SK-N-SH (cell line): ENCODE data around the gene KASH5. TPM values are rescaled to one million over a fixed set of nuclear protein-coding genes. Genes with fewer than 3 reads are reported as not detected.

ENCODE experiments used
- CTCF ChIA-PET: fragments of 300-600, 350-600 bp; formaldehyde crosslinking; extraction: SDS; loops from one replicate; lab custom pipeline; 2021; lab: Yijun Ruan, JAX
- POLR2A ChIA-PET: fragments of 350-600 bp; sonication (Branson Sonifier 250); formaldehyde crosslinking; extraction: SDS; loops from one replicate; lab custom pipeline; 2020; ENCODE audit warnings: antibody characterized with exemption, inconsistent platforms; lab: Yijun Ruan, JAX
- DNase-seq: peaks from one replicate; pipeline ENCODE4 v3.0.0; 2012
- H2AFZ ChIP-seq: fragments of 200-600 bp; sonication (generic); 2 replicates; pipeline ENCODE4 v1.8.1; 2016; ENCODE audit warnings: antibody characterized with exemption, mild to moderate bottlenecking, low read depth
- H3F3A ChIP-seq: fragments of 200-600 bp; sonication (generic); replicated peaks from 2 replicates; pipeline ENCODE3; 2016; ENCODE audit warnings: antibody characterized with exemption, mild to moderate bottlenecking; ENCODE audit not compliant: insufficient read depth
- H3K27ac ChIP-seq, 2 experiments: fragments of 200-500 bp in 1 of 2; fragments of 200-600 bp in 1 of 2; sonication (Bioruptor generic) in 1 of 2; sonication (generic), shearing (Covaris generic) in 1 of 2; 2 replicates each; pipeline versions ENCODE4 v1.5.1 to v1.6.1; 2014 to 2016; ENCODE audit warnings: low read depth in 2 of 2, inconsistent platforms in 1 of 2, low read length in 1 of 2, mild to moderate bottlenecking in 1 of 2, mixed read lengths in 1 of 2
- H3K27me3 ChIP-seq: fragments of 200-600 bp; sonication (generic), shearing (Covaris generic); 2 replicates; pipeline ENCODE4 v1.6.1; 2016; ENCODE audit warnings: mixed run types; ENCODE audit not compliant: insufficient read depth
- H3K36me3 ChIP-seq, 2 experiments: fragments of 200-500 bp in 1 of 2; fragments of 200-600 bp in 1 of 2; sonication (Bioruptor generic) in 1 of 2; sonication (generic) in 1 of 2; replicated peaks in 1 of 2; 2 replicates each; pipeline versions ENCODE3 to v1.5.1; 2014 to 2016; ENCODE audit warnings: low read length in 1 of 2, mild to moderate bottlenecking in 1 of 2; ENCODE audit not compliant: insufficient read depth in 2 of 2, control insufficient read depth in 1 of 2
- H3K4me1 ChIP-seq, 2 experiments: fragments of 200-500 bp in 1 of 2; fragments of 200-600 bp in 1 of 2; sonication (Bioruptor generic) in 1 of 2; sonication (generic), shearing (Covaris generic) in 1 of 2; 2 replicates each; pipeline versions ENCODE4 v1.5.1 to v1.6.1; 2014 to 2016; ENCODE audit warnings: low read depth in 1 of 2, low read length in 1 of 2, mixed run types in 1 of 2; ENCODE audit not compliant: insufficient read depth in 2 of 2, control insufficient read depth in 1 of 2
- H3K4me2 ChIP-seq: fragments of 200-600 bp; sonication (generic), shearing (Covaris generic); 2 replicates; pipeline ENCODE4 v1.6.1; 2017; ENCODE audit warnings: mixed run types
- H3K4me3 ChIP-seq, 2 experiments: fragments of 200-500 bp in 1 of 2; fragments of 200-600 bp in 1 of 2; sonication (Bioruptor generic) in 1 of 2; sonication (generic), shearing (Covaris generic) in 1 of 2; 2 replicates each; pipeline versions ENCODE4 v1.5.1 to v1.8.1; 2014 to 2016; ENCODE audit warnings: low read depth in 2 of 2, inconsistent platforms in 1 of 2, low read length in 1 of 2, mild to moderate bottlenecking in 1 of 2, mixed read lengths in 1 of 2, moderate library complexity in 1 of 2
- H3K79me2 ChIP-seq: fragments of 200-600 bp; sonication (generic); 2 replicates; pipeline ENCODE4 v1.8.1; 2017; ENCODE audit warnings: mild to moderate bottlenecking; ENCODE audit not compliant: insufficient read depth
- H3K9ac ChIP-seq: fragments of 200-600 bp; sonication (generic); 2 replicates; pipeline ENCODE4 v1.6.1; 2017; ENCODE audit warnings: mixed run types
- H3K9me2 ChIP-seq: fragments of 200-600 bp; sonication (generic); 2 replicates; pipeline ENCODE4 v1.6.1; 2017; ENCODE audit warnings: mixed run types
- H3K9me3 ChIP-seq: fragments of 200-600 bp; sonication (generic); 2 replicates; pipeline ENCODE4 v1.6.1; 2017; ENCODE audit warnings: mixed run types, mild to moderate bottlenecking, moderate library complexity
- H4K20me1 ChIP-seq: fragments of 200-600 bp; sonication (generic); 2 replicates; pipeline ENCODE4 v1.6.1; 2017; ENCODE audit warnings: mild to moderate bottlenecking, mixed run types; ENCODE audit not compliant: insufficient read depth
- CHD2 ChIP-seq: fragments of 150-350 bp; IDR thresholded peaks from 2 replicates; pipeline ENCODE4 v1.6.1; 2018; ENCODE audit warnings: low read length; ENCODE audit not compliant: partially characterized antibody
- ELF1 ChIP-seq: IDR thresholded peaks from 2 replicates; pipeline ENCODE4 v1.4.0; 2012
- EP300 ChIP-seq, 2 experiments: IDR thresholded peaks; 2 replicates each; pipeline versions ENCODE4 v1.4.0 to v1.6.1; 2012; ENCODE audit warnings: borderline replicate concordance in 1 of 2, low read depth in 1 of 2, low read length in 1 of 2
- FOSL2 ChIP-seq: IDR thresholded peaks from 2 replicates; pipeline ENCODE4 v1.4.0; 2012; ENCODE audit warnings: low read depth, mild to moderate bottlenecking, moderate library complexity, borderline replicate concordance
- FOXJ3 ChIP-seq: sonication (generic); formaldehyde crosslinking; IDR thresholded peaks from 2 replicates; pipeline ENCODE4 v1.5.1; 2020; ENCODE audit warnings: mild to moderate bottlenecking, missing genetic modification reagents
- FOXM1 ChIP-seq: IDR thresholded peaks from 2 replicates; pipeline ENCODE4 v1.4.0; 2012; ENCODE audit warnings: low read depth, mild to moderate bottlenecking
- GATA2 ChIP-seq: sonication (generic); formaldehyde crosslinking; IDR thresholded peaks from 2 replicates; pipeline ENCODE4 v1.5.0; 2020; ENCODE audit warnings: mild to moderate bottlenecking, missing genetic modification reagents
- IRF3 ChIP-seq: fragments of 150-350 bp; IDR thresholded peaks from 2 replicates; pipeline ENCODE4 v1.6.1; 2016; ENCODE audit warnings: mild to moderate bottlenecking, low read depth, low read length
- MEF2A ChIP-seq: IDR thresholded peaks from 2 replicates; pipeline ENCODE4 v1.4.0; 2012; ENCODE audit warnings: low read depth, borderline replicate concordance
- NFIC ChIP-seq: IDR thresholded peaks from 2 replicates; pipeline ENCODE4 v1.4.0; 2012; ENCODE audit warnings: borderline replicate concordance
- NRF1 ChIP-seq: IDR thresholded peaks from 2 replicates; pipeline ENCODE4 v1.6.1; 2012; ENCODE audit warnings: low read depth, mild to moderate bottlenecking, low read length
- RAD21 ChIP-seq: IDR thresholded peaks from 2 replicates; pipeline ENCODE4 v1.6.1; 2012; ENCODE audit warnings: mild to moderate bottlenecking, low read length
- RCOR1 ChIP-seq: fragments of 150-350 bp; IDR thresholded peaks from 2 replicates; pipeline ENCODE4 v1.6.1; 2017; ENCODE audit warnings: antibody characterized with exemption, low read length
- REST ChIP-seq: IDR thresholded peaks from 2 replicates; pipeline ENCODE4 v1.6.1; 2012; ENCODE audit warnings: mild to moderate bottlenecking, low read depth, low read length, moderate library complexity
- RFX5 ChIP-seq: IDR thresholded peaks from 2 replicates; pipeline ENCODE4 v1.6.1; 2012; ENCODE audit warnings: mild to moderate bottlenecking, improper control_type of control experiment, low read length
- RXRA ChIP-seq: IDR thresholded peaks from 2 replicates; pipeline ENCODE4 v1.4.0; 2012; ENCODE audit warnings: low read depth, mild to moderate bottlenecking, borderline replicate concordance
- SMC3 ChIP-seq: IDR thresholded peaks from 2 replicates; pipeline ENCODE4 v1.6.1; 2012; ENCODE audit warnings: low read depth, low read length, improper control_type of control experiment
- TCF12 ChIP-seq: IDR thresholded peaks from 2 replicates; pipeline ENCODE4 v1.4.0; 2012
- TEAD4 ChIP-seq: IDR thresholded peaks from 2 replicates; pipeline ENCODE4 v1.4.0; 2012; ENCODE audit warnings: mild to moderate bottlenecking, borderline replicate concordance; ENCODE audit not compliant: insufficient read depth
- USF1 ChIP-seq: IDR thresholded peaks from 2 replicates; pipeline ENCODE4 v1.4.0; 2012; ENCODE audit warnings: low read depth, borderline replicate concordance
- YY1 ChIP-seq: IDR thresholded peaks from 2 replicates; pipeline ENCODE4 v1.4.0; 2012; ENCODE audit warnings: low read depth, mild to moderate bottlenecking
- WGBS: methylation state at CpG from one replicate; pipeline ENCODE4 v1.1.6; 2017; ENCODE audit warnings: low lambda C conversion rate; 5-methylcytosine and 5-hydroxymethylcytosine counted together
- polyA plus RNA-seq, 3 experiments: library from polyadenylated mRNA; depleted of rRNA; stranded (reverse); fragments of >200 nt; gene quantifications; 2 replicates each; pipeline ENCODE4 v1.2.3, GENCODE V29; 2012
- TF ChIP-seq, protein P1 (sequence below): IDR thresholded peaks from 2 replicates; pipeline ENCODE4 v1.4.0; 2012; ENCODE audit warnings: low read depth, borderline replicate concordance

The KASH5 gene
- polyA plus RNA-seq, 1 of the 3 experiments (the other 2 are of a cell fraction), result 0.20 TPM

DNA sequence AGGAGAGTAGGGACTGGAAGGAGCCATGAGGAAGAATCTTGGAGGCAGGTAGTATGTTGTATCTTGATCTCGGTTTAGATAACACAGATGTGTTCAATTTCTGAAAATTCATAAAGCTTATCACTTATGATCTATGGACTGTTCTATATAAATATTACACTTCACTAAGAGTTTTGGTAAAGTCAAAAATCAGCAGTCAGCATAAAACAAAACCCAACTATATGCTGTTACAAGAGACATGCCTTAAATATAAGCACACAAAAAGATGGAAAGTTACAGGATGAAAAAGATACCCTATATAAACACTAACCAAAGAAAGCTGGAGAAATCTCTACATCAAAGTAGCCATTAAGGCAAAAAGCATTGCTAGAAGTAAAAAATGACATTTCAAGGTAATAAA is 4.5 kb upstream of the KASH5 start:
- CTCF ChIA-PET, result interaction anchor here (2.1 to 2.5 kb wide), 2 partner anchors 8 to 60 kb away, joined by 7 read pairs; no protein-coding TSS in a partner anchor
- peaks cover 10% of the 10 kb centered on the region for H3K27me3 ChIP-seq
- DNase-seq, result no peak
- H3F3A ChIP-seq, result peaks cover 4% of the 10 kb centered on the region
- H3K79me2 ChIP-seq, result no peaks in the 10 kb centered on the region
- H3K9ac ChIP-seq, result no peak overlapping the region
- peaks cover 7% of the 10 kb centered on the region; the same call in 1 of the 2 replicates for H3K9me3 ChIP-seq
- H3K4me1 ChIP-seq, result peaks cover 0 to 3% of the 10 kb centered on the region in 2 experiments; a peak in 1 of 4 replicates
- no peak overlapping the region for H3K4me2 ChIP-seq
- no peak overlapping the region for H3K4me3 ChIP-seq
- H2AFZ ChIP-seq, result no peak overlapping the region
- no peak for TF ChIP-seq RXRA
- TF ChIP-seq ELF1, result no peak
- no peak for TF ChIP-seq REST
- TF ChIP-seq FOSL2, result no peak
- TF ChIP-seq TEAD4, result no peak
- no peak for TF ChIP-seq FOXJ3 (CRISPR knock-in tag)
- TF ChIP-seq RCOR1, result no peak
- no peak for TF ChIP-seq FOXM1
- 13% methylated on average over 1 of the region's 1 CpG for WGBS
- POLR2A ChIA-PET, result no interaction called here
- no peaks in the 10 kb centered on the region for H3K36me3 ChIP-seq
- no peaks in the 10 kb centered on the region for H4K20me1 ChIP-seq
- no peaks in the 10 kb centered on the region for H3K9me2 ChIP-seq
- H3K27ac ChIP-seq, result no peak overlapping the region

GRCh38 chr19:49389406-49389805 is 1.4 kb downstream of the KASH5 start:
- Histone ChIP-seq H3K9me3 (no peaks in the 10 kb centered on the region), H3K79me2 (no peaks in the 10 kb centered on the region), H3K27ac (no peak overlapping the region), H2AFZ (no peak overlapping the region), H3K4me2 (no peak overlapping the region), H3K9ac (no peak overlapping the region), H3K36me3 (no peaks in the 10 kb centered on the region), H4K20me1 (no peaks in the 10 kb centered on the region), H3K27me3 (peaks cover 40% of the 10 kb centered on the region), H3K9me2 (no peaks in the 10 kb centered on the region), H3F3A (peaks cover 9% of the 10 kb centered on the region), H3K4me3 (no peak overlapping the region), H3K4me1 (peaks cover 0 to 3% of the 10 kb centered on the region in 2 experiments; a peak in 1 of 4 replicates)
- WGBS, result 70% methylated on average over 14 of the region's 20 CpGs
- ChIA-PET CTCF (interaction anchor here (3.2 to 8.8 kb wide), 5 partner anchors 9 to 54 kb away, joined by 11 to 149 read pairs (median 51); partner anchors contain the start of genes GFY and SLC17A7), POLR2A (no interaction called here)
- no peak for DNase-seq
- TF ChIP-seq TCF12 (no peak), NFIC (no peak), FOXJ3 (CRISPR knock-in tag) (no peak), SMC3 (no peak), MEF2A (no peak), EP300 (IDR thresholded peaks at IDR 0.05; ENCODE audit: borderline replicate concordance in 1 of 2, low read depth in 1 of 2, low read length in 1 of 2) (no peak), NRF1 (no peak), GATA2 (no peak), RFX5 (no peak), YY1 (no peak), RAD21 (no peak), IRF3 (no peak), USF1 (no peak), CHD2 (no peak)
- TF ChIP-seq, protein P1, sequence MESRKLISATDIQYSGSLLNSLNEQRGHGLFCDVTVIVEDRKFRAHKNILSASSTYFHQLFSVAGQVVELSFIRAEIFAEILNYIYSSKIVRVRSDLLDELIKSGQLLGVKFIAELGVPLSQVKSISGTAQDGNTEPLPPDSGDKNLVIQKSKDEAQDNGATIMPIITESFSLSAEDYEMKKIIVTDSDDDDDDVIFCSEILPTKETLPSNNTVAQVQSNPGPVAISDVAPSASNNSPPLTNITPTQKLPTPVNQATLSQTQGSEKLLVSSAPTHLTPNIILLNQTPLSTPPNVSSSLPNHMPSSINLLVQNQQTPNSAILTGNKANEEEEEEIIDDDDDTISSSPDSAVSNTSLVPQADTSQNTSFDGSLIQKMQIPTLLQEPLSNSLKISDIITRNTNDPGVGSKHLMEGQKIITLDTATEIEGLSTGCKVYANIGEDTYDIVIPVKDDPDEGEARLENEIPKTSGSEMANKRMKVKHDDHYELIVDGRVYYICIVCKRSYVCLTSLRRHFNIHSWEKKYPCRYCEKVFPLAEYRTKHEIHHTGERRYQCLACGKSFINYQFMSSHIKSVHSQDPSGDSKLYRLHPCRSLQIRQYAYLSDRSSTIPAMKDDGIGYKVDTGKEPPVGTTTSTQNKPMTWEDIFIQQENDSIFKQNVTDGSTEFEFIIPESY, result no peak
